Endothelial cell of umbilical vein (primary cell): ENCODE results near the gene FAM118B. TPM values are rescaled to one million over a fixed set of nuclear protein-coding genes. Genes with fewer than 3 reads are reported as not detected.

ENCODE experiments used
- polyA plus RNA-seq, 4 experiments: library from polyadenylated mRNA; depleted of rRNA in 3 of 4; stranded (reverse) in 3 of 4; unstranded in 1 of 4; fragments of >200 nt; gene quantifications; 2 replicates each; pipeline versions ENCODE4 v1.2.1 to v1.2.3, GENCODE V29; 2011 to 2012; ENCODE audit warnings: missing spikeins in 1 of 4
- small RNA-seq: library from RNA; depleted of rRNA; stranded (forward); fragments of <200 nt; gene quantifications from one replicate; pipeline ENCODE3, GENCODE V24; 2012; ENCODE audit warnings: low replicate concordance, low read depth; ENCODE audit not compliant: insufficient read depth, insufficient read length
- total RNA-seq: library from RNA; stranded (reverse); gene quantifications from 2 replicates; pipeline ENCODE4 v1.2.3, GENCODE V29; 2021

FAM118B gene
- total and polyA plus RNA-seq, 2 donors (not counting 3 experiments of a cell fraction or from before 2014, with no cell fraction given) = 26.6 to 35.8 TPM

Small RNAs within 50 kb of the gene (small RNA-seq; reads per million reads assigned to genes)
- gene AP001893.2 (not detected), gene RN7SL351P (not detected), gene RNU4-86P (not detected)

Other genes starting within 250 kb of the FAM118B start
- 3.5 and 3.8 TPM in 2 replicates for gene CDON, start 148.9 kb upstream of the FAM118B start, total RNA-seq
- 1.5 and 1.6 TPM in 2 replicates for gene CDON, start 148.9 kb upstream of the FAM118B start, polyA plus RNA-seq
- 36.5 and 40.8 TPM in 2 replicates for gene RPUSD4, start 132 bp upstream of the FAM118B start, total RNA-seq
- gene RPUSD4, start 132 bp upstream of the FAM118B start, polyA plus RNA-seq = 32.1 and 37.8 TPM in 2 replicates
- 104 and 106 TPM in 2 replicates for gene SRPRA, start 57.1 kb downstream of the FAM118B start, total RNA-seq
- gene SRPRA, start 57.1 kb downstream of the FAM118B start, polyA plus RNA-seq = 116 TPM in 2 replicates
- 31.0 and 33.5 TPM in 2 replicates for gene FOXRED1, start 57.4 kb downstream of the FAM118B start, total RNA-seq
- 32.4 and 33.4 TPM in 2 replicates for gene FOXRED1, start 57.4 kb downstream of the FAM118B start, polyA plus RNA-seq
- 8.7 and 11.0 TPM in 2 replicates for gene TIRAP, start 71.3 kb downstream of the FAM118B start, total RNA-seq
- gene TIRAP, start 71.3 kb downstream of the FAM118B start, polyA plus RNA-seq = 9.3 and 9.6 TPM in 2 replicates
- 19.6 and 21.8 TPM in 2 replicates for gene DCPS, start 92.3 kb downstream of the FAM118B start, total RNA-seq
- gene DCPS, start 92.3 kb downstream of the FAM118B start, polyA plus RNA-seq = 34.2 and 36.0 TPM in 2 replicates
- 17.7 and 21.1 TPM in 2 replicates for gene ST3GAL4, start 143.9 kb downstream of the FAM118B start, total RNA-seq
- 19.4 and 20.8 TPM in 2 replicates for gene ST3GAL4, start 143.9 kb downstream of the FAM118B start, polyA plus RNA-seq